Measurements from ENCODE around the gene RPUSD2.

RPUSD2 gene, protein sequence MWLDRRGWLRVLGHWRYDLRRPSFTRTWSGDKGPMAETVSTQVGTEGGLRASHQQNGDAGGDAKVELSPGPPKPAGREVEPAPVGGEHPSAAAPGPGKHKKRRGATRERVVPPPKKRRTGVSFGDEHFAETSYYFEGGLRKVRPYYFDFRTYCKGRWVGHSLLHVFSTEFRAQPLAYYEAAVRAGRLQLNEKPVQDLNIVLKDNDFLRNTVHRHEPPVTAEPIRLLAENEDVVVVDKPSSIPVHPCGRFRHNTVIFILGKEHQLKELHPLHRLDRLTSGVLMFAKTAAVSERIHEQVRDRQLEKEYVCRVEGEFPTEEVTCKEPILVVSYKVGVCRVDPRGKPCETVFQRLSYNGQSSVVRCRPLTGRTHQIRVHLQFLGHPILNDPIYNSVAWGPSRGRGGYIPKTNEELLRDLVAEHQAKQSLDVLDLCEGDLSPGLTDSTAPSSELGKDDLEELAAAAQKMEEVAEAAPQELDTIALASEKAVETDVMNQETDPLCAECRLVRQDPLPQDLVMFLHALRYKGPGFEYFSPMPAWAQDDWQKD

DNA sequence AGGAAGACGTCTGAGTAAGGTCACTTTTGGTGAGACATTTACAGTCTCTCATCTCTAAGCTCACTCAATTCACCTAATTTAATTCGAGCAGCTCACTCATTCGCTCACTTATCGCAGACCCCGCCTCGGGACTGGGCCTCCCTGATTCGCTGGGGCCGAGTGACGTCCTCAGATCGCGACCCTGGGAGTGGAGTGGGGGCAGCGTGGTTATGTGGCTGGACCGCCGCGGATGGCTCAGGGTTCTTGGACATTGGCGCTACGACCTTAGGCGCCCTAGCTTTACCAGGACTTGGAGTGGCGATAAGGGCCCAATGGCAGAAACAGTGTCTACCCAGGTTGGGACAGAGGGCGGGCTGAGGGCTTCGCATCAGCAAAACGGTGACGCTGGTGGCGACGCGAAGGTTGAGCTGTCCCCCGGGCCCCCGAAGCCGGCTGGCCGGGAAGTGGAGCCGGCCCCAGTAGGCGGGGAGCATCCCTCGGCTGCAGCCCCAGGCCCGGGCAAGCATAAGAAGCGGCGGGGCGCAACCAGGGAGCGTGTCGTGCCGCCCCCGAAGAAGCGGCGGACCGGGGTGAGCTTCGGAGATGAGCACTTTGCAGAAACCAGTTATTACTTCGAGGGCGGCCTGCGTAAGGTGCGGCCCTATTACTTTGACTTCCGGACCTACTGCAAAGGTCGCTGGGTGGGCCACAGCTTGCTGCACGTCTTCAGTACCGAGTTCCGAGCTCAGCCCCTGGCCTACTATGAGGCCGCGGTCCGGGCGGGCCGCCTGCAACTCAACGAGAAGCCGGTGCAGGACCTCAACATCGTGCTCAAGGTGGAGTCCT lies at the start of gene RPUSD2:
RPUSD2 (plus strand) TSS at position 171 of the 825 bp plus-strand sequence; CDS start at position 210, 39 bp downstream.
- FAIRE-seq = no peak

DNA sequence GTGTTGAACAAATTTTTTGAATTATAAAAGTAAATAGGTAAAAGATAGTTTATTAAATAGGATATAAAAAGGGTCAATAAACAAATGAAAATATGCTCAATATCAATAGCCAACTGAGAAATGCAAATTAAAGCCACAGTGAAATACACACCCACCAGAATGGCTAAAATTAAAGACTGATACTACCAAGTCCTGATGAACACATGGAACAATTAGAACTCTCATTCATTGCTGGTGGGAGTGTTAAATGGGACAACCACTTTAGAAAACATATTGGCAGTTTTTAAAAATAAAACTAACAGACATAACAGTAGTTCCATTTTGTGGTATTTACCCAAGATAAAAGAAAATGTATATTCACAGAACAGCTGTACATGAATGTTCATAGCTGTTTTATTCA lies 45.5 kb upstream of the RPUSD2 start:
- FAIRE-seq = no peak

DNA sequence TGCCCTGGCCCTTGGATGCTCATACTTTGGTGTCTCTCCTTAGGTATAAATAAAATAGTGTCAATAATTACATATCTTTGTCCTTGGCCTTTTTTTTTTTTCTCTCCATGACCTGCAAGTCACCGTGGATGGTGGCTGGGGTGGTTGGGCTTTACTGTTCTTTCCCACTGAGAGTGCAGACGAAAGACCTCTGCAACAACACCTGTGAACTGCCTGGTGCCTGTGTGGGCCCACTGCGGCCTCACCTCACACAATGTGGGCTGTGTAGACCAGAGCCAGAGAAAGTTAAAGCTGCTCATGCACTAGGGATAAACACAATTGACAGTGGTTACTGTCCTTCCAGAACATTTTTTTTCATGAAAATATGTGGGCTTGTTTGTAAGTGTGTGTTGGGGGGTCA lies 43.2 kb upstream of the RPUSD2 start:
- no peak for FAIRE-seq

DNA sequence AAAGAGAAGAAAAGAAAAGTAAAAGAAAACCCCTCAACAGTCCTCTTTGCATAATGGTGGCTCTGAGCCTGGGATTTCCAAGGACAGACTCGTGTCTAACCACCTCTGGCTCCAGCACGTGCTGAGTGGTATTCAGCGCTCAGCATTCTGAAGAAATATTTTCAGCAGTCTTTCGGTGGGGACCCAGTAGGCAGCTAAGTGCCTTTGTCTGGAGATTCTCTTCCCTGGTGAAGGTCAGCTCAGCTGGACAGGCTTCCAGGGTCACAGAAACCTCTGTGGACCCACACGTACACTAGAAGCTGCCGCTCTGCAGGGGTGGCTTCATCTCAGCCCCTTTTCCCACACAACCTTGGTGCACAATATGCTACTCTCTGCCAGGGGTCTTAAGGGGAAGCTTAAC lies 40.3 kb upstream of the RPUSD2 start:
- FAIRE-seq = no peak

DNA sequence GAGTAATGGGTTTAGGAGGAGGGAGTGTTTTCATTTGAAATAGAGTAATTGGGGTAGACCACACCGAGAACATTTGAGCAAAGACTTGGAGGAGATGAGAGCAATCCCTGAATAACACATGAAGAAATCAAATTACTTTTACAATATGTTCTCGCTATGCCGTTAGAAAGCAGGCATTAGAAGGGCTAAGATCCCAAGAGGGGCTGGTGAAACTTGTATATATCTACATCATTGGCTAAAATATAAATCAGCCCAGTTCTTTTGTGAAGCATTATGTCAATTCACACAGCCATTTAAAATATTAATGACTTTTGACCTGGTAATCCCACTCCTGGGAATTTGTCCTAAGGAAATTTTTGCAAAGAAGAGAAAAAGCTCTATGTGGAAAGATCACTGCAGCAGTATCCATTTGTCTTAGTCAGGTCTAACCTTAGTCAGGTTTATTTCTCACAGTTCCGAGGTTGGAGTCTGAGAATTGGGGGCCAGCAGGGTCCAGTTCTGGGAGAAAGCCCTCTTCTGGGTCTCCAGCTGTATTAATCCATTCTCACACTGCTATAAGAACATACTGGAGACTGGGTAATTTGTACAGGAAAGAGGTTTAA lies 35.2 kb upstream of the RPUSD2 start:
- no peak for FAIRE-seq

DNA sequence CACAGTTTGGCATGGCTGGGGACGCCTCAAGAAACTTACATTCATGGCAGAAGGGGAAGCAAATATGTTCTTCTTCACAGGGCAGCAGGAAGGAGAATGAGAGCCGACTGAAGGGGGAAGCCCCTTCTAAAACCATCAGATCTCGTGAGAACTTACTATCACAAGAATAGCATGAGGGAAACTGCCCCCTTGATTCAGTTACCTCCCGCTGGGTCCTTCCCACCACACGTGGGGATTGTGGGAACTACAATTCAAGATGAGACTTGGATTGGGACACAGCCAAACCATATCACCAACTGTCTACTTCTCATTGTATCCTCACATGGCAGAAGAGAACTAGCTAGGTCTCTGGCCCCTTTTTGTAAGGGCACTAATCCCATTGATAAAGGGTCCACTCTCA lies 34.7 kb upstream of the RPUSD2 start:
- no peak for FAIRE-seq

DNA sequence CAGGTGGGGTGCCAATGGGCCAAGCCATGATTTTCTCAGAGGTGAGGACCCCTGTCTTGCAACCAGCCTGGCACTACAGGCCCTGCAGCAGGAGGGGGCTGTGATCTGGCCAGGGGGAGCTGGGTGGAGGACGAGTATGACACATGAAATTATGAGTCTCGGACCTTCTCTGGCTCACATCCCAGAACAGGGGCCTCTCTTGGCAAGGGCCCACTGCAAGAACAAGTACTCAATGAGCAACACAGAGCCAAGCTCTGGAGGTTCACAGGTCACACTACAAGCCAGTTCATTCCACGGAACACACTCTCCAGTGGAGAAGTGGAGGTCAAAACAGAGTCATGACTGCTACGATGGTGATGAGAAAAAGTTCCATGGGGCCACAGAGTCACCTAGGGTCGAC lies 32.6 kb upstream of the RPUSD2 start:
- no peak for FAIRE-seq

DNA sequence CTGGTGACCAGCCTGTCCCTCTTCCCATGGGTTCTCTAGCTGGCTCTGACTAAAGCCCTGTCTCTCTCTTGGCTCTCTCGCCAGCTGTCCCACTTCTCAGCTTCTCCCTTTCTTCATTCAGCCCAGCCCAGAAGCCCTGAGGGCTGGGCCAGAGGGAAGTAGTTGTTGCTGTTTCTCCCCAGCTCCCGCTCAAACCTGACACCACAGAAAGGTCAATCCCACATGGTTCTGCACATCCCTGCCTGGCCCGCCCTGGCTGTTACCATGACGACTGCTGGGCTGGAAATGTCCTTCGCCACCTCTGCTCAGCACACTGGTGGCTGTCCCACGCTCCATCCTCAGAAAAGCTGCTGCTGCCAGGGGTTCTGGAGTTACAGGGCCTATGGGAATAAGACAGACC lies 30.1 kb upstream of the RPUSD2 start:
- FAIRE-seq = no peak

DNA sequence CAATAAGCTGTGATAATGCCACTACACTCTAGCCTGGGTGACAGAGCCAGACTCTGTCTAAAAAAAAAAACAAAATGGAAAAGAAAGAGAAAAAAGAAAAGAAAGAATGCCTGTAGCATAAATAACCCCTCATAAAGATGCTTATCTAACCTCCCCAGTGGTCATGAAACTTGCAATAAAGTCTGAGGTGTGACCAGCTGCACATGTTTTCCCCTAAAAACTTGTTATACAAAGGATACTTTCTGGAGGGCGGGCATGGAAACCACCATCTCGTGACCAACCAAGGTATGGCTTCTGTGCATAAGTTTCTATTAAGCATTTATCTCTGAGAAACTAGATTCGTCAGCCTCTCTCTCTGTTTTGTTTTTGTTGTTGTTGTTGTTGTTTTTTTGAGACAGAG lies 26.0 kb upstream of the RPUSD2 start:
- FAIRE-seq = no peak

DNA sequence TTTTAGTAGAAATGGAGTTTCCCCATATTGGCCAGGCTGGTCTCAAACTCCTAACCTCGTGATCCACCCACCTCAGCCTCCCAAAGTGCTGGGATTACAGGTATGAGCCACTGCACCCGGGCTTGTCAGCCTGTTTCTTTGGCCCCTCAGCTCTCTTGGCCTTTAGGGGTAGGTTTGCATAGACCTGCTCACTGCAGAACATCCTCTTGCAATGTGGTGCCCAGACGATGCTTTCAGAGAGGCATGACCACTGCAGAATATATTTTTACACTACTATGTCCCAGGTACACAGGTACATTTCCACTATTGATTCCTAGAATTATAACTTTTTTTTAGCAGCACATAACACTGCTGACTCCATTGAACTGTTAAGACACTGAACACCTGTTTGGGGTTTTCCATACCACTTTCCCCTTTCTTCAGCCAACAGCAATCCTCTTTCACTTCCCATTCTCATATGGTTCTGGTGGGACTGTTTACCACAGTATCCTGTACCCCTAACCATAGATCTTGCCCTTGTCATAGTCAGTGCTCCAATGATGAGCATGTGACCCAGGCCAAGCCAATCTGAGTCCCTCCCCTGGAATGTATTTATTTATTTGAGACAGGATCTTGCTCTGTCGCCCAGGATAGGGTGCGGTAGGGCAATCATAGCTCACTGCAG lies 25.3 kb upstream of the RPUSD2 start:
- FAIRE-seq = no peak

DNA sequence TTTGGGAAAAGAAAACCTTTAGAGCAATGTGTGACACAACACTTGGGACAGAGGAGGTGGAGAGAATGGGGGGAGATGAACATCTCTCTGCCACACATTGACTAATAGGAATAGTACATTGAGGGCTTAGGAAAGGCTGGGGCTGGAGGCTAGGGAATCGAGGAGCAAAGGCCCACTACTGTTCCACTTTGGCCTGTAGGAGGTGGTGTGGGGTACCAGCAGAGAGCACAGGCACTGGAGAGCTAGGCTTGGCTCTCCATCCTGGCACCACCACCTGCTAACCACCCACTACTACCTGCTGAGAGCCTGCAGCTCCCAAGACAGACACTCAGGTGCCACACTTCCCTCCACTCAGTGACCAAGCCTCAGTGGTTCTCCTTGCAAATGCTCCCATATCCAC lies 23.6 kb upstream of the RPUSD2 start:
- no peak for FAIRE-seq

DNA sequence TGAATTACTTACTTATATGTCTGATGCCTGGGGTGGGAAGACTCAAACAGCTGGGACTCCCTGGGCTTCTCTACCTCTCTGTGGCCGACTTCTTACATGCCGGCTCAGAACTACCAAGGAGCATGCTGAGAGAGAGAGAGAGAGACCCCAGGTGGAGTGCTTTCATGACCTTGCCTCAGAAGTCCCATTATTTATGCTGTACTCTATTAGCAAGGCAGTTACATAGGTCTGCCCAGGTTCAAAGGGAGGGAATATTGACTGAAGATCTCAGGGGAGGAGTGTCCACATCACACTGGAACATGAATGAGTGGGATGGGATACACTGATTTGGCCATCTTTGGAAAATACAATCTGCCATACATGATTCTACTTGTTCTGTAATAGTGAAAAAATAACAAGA lies 20.5 kb upstream of the RPUSD2 start:
- no peak for FAIRE-seq

DNA sequence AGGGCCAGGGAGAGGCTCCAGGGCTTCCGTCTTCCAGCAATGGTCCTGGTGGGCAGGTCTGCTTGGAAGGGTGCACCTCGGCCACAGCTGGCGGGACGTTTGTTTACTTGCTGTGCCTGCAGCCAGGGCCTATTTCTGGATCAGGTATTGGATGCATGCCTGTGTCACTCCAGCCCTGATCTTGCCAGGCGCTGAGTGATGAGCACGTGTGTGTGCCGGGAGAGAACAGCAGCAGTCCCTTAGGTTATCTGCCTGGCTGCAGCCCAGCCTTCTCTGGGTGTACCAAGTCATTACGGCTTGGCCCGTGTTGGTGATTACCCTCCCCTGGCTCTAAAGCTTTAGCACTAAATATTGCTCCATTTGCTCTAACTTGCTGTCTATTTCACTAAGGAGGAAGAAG lies 19.2 kb upstream of the RPUSD2 start:
- FAIRE-seq = no peak

DNA sequence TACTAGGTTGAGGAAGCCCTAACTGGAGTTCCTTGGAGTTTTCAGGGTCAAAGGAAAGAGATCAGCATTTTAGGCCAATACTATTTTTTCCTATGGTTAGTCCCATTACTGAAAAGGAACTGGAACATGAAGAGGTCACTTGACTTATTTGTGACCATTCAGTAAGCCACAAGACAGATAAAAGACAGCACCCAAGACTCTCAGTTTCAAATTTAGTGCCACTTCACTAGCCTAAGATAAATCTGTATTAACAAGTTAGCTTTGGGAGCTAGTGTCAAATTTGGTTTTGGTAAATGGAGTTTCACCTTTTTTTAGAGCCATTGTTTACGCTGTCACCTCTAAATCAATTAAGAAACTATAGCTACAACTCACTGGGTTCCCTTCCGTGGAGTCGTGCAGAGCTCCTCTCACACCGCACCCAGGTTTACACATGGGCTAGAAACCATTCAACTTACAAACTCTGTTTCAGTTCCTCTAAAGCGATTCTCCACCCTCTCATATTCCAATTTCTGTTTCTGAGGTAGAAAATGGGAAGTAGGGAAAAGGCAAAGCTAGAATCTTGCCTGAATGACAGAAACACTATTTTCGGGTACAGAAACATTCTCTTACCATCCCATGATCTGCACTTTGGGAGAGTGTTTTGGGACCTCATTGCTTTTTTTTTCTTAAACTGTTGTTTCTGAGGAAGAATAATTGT lies 18.6 kb upstream of the RPUSD2 start:
- no peak for FAIRE-seq

DNA sequence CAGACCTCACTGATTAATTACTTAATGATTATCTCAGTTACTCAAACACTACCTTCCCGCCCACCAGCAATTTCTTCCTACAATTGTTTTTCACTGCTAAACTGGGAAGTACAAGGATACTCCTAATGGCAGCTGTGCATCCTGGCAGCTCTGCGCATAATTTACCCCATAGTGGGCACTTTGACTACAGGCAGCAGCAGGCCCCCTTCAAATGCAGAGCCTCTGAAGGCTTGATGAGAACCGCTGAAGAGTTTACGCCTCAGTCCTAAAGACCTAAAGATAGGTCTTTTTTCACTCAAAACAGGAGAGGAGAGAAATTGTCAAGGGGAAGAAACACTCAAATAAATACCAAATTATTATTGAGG lies 15.0 kb upstream of the RPUSD2 start:
- no peak for FAIRE-seq

DNA sequence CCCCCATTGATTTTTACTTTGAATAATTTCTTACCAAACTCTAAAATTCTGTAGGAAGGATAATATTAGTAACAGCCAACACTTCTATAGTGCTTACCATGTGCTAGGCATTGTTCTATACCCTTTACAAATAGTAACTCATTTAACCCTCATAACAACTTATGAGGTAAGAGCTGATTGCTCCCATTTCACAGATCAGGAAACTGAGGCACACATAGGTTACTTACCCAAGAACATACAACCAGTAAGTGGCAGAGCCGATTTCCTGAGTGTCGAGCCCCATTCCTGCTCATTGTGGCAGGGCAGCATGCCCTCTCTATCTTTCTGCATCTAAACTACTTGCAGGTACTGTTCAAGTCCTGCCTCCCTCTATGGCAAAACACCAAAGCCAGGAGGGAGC lies 13.2 kb upstream of the RPUSD2 start:
- FAIRE-seq = no peak

DNA sequence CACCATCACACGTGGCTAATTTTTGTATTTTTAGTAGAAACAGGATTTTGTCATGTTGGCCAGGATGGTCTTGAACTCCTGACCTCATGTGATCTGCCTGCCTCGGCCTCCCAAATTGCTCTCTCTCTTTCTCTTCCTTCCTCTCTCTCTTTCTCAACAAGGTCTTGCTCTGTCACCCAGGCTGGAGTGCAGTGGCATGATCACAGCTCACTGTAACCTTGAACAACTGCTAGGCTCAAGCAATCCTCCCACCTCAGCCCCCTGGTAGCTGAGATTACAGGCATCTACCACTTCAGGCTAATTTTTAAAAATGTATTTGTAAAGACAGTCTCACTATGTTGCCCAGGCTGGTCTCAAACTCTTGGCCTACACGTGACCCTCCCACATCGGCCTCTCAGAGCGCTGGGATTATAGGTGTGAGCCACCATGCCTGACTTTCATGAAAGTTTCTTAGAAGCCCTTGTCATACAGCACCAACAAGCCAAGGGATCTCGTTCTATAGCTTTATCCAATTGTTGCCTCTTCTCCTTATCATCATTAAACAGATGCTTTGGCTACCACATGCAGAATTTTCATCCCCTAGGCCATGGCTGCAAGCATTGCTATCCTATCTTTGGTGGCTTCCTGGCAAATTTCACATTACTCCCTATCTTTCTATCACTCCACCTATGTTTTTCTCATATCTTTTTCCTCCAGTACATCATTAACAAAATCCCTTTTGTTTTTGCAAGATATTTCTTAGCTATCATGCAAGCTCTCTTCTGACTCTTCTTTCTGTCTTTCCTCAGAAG lies 10.0 kb upstream of the RPUSD2 start:
- FAIRE-seq = no peak

DNA sequence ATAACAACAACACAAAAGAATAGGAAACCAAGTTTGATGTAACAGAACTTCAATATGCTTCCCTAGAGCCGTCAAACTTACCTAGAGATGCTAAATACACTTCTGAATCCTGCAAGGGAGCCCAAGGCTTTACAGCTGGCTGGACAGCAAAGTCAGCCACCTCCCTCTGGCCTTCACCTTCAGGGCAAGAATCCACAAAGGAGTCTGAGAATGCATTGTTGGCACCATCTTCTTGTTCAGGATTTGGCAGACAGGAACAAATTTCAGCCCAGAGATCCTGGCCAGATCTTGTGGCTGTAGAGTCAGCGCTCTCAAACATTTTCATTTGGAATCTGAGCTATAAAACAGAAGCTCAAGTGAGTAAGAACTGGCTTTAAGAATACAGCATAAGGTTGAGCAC lies 6.4 kb upstream of the RPUSD2 start:
- no peak for FAIRE-seq

DNA sequence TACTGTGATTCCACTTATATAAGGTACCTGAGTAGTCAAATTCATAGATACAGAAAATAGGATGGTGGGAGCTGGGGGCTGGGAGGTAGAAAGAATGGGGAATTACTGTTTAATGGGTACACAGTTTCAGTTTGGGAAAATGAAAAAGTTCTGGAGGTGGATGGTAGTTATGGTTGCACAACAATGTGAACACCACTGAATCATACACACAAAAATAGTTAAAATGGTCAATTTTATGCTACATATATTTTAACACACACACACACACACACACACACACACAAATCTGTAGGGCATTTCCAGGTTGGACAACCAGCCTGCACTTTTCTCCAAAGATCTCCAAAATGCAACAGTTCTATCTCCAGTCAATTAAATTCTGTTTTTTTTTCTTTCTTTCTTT lies 5.7 kb upstream of the RPUSD2 start:
- no peak for FAIRE-seq

DNA sequence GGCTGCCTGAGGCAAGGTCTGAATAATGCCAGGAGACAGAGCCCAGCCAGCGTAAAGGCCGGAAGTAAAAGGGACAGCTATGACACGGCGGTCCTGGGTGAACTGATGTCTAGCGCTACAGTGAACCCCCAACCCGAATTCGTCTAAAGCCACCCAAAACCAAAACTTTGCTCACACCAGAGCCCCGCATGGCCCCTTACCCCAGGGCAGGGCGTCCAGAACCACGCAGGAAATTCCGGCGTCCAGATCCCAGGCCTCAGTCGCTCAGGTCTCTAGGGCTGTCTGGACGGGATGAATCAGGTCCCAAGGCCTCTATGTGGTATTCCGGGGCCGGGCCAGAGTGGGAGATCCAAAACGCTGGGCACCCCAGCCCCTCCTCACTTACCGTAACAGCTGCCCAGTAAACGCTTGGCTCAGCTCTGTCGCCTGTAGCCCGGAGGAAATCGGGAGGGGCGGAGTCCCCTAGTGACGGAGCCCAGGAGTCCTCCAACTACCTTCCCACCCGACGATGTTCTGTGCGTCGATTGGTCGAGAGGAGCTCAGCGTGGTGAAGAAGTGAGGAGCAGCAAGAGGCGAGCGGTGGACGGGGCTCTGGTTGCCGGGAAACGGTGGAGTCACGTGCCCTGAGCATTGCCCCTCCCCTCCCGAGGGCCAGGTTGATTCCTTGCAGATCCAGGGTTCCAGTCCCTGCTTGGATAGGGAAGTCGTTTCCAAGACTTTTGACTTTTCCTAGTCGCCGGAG lies 4.3 kb upstream of the RPUSD2 start, which contains the start of gene CCDC32:
CCDC32 (minus strand) TSS at position 452 of the 742 bp plus-strand sequence. CDS start 2,027 bp downstream, outside the sequence.
- peak; percentile 78 for FAIRE-seq

All from colon (tissue), 2 donors.